PC-9 (cell line): ENCODE results near the gene MOCOS. TPM values are rescaled to one million over a fixed set of nuclear protein-coding genes. Genes with fewer than 3 reads are reported as not detected.

ENCODE experiments used
- Bru-seq: library from RNA; stranded (reverse); fragments of 400-500 nt; gene quantifications from one replicate; lab custom pipeline; 2021; lab: Mats Ljungman, UMichigan
- BruChase-seq, 2 experiments: library from RNA; stranded (reverse); fragments of 400-500 nt; gene quantifications; one replicate each; lab custom pipeline; 2021; lab: Mats Ljungman, UMichigan
- BruUV-seq: library from RNA; stranded (reverse); fragments of 400-500 nt; replicated peaks from 2 replicates; lab custom pipeline; 2021; lab: Mats Ljungman, UMichigan
- CTCF ChIA-PET: fragments of 300-600 bp; sonication (Branson Sonifier 250); formaldehyde crosslinking; loops from one replicate; lab custom pipeline; 2022; ENCODE audit warnings: antibody characterized with exemption; lab: Charles Lee
- POLR2A ChIA-PET: fragments of 300-600 bp; sonication (Branson Sonifier 250); formaldehyde crosslinking; loops from one replicate; lab custom pipeline; 2022; ENCODE audit warnings: antibody characterized with exemption; ENCODE audit not compliant: unreplicated experiment; lab: Charles Lee
- DNase-seq, 2 experiments: peaks; one replicate each; pipeline versions ENCODE4 v3.0.0 to v3.0.0-alpha.2; 2015 to 2022; ENCODE audit warnings: mixed read lengths in 1 of 2
- H2AFZ ChIP-seq: fragments of 200-600 bp; sonication (generic); 2 replicates; pipeline ENCODE4 v1.8.1; 2017; ENCODE audit warnings: antibody characterized with exemption
- H3F3A ChIP-seq: fragments of 200-600 bp; sonication (generic); 2 replicates; pipeline ENCODE4 v1.8.1; 2017; ENCODE audit warnings: antibody characterized with exemption, mild to moderate bottlenecking, low read depth; ENCODE audit not compliant: insufficient read depth
- H3K27ac ChIP-seq: fragments of 200-600 bp; sonication (generic); 2 replicates; pipeline ENCODE4 v1.6.1; 2016; ENCODE audit warnings: mixed run types
- H3K27me3 ChIP-seq: fragments of 200-600 bp; sonication (generic); 2 replicates; pipeline ENCODE4 v1.6.1; 2016; ENCODE audit warnings: low read depth, mixed run types; ENCODE audit not compliant: insufficient read depth
- H3K36me3 ChIP-seq: fragments of 200-600 bp; sonication (generic); 2 replicates; pipeline ENCODE4 v1.6.1; 2016; ENCODE audit warnings: low read depth, mixed run types
- H3K4me1 ChIP-seq: fragments of 200-600 bp; sonication (generic); replicated peaks from 2 replicates; pipeline ENCODE4 v1.6.1; 2016; ENCODE audit warnings: mixed run types; ENCODE audit not compliant: insufficient read depth
- H3K4me2 ChIP-seq: fragments of 200-600 bp; sonication (generic); 2 replicates; pipeline ENCODE4 v1.6.1; 2017; ENCODE audit warnings: mixed run types
- H3K4me3 ChIP-seq: fragments of 200-600 bp; sonication (generic); 2 replicates; pipeline ENCODE4 v1.6.1; 2016; ENCODE audit warnings: mixed run types
- H3K79me2 ChIP-seq: fragments of 200-600 bp; sonication (generic); 2 replicates; pipeline ENCODE4 v1.6.1; 2017; ENCODE audit warnings: low read depth, mixed run types
- H3K9me2 ChIP-seq: fragments of 200-600 bp; sonication (generic); 2 replicates; pipeline ENCODE4 v1.8.1; 2017; ENCODE audit warnings: mild to moderate bottlenecking; ENCODE audit not compliant: insufficient read depth
- H3K9me3 ChIP-seq: fragments of 200-600 bp; sonication (generic); 2 replicates; pipeline ENCODE4 v1.8.1; 2016; ENCODE audit warnings: low read depth; ENCODE audit not compliant: insufficient read depth
- H4K20me1 ChIP-seq: fragments of 200-600 bp; sonication (generic); 2 replicates; pipeline ENCODE4 v1.8.1; 2017; ENCODE audit not compliant: insufficient read depth
- EZH2 ChIP-seq: fragments of 200-600 bp; sonication (generic); IDR thresholded peaks from 2 replicates; pipeline ENCODE4 v1.8.0; 2017; ENCODE audit warnings: antibody characterized with exemption, low read depth
- intact Hi-C: fragments of 100-400 bp; cut with micrococcal nuclease; formaldehyde crosslinking; loops from one replicate; pipeline ENCODE4 v1.10.0; 2022; ENCODE audit not compliant: unreplicated experiment
- long read RNA-seq: library from polyadenylated mRNA; stranded (forward); transcript quantifications from one replicate; pipeline ENCODE4 v2.0.0, GENCODE V29; 2022
- total RNA-seq: library from RNA; stranded (reverse); gene quantifications from 2 replicates; pipeline ENCODE4 v1.2.3, GENCODE V29; 2021
- TF ChIP-seq, protein P1 (sequence below): fragments of 200-600 bp; sonication (generic); conservative IDR thresholded peaks from 2 replicates; pipeline ENCODE4 v1.6.1; 2017; ENCODE audit warnings: mixed run types, antibody characterized with exemption, mild to moderate bottlenecking, moderate library complexity

Gene MOCOS, protein sequence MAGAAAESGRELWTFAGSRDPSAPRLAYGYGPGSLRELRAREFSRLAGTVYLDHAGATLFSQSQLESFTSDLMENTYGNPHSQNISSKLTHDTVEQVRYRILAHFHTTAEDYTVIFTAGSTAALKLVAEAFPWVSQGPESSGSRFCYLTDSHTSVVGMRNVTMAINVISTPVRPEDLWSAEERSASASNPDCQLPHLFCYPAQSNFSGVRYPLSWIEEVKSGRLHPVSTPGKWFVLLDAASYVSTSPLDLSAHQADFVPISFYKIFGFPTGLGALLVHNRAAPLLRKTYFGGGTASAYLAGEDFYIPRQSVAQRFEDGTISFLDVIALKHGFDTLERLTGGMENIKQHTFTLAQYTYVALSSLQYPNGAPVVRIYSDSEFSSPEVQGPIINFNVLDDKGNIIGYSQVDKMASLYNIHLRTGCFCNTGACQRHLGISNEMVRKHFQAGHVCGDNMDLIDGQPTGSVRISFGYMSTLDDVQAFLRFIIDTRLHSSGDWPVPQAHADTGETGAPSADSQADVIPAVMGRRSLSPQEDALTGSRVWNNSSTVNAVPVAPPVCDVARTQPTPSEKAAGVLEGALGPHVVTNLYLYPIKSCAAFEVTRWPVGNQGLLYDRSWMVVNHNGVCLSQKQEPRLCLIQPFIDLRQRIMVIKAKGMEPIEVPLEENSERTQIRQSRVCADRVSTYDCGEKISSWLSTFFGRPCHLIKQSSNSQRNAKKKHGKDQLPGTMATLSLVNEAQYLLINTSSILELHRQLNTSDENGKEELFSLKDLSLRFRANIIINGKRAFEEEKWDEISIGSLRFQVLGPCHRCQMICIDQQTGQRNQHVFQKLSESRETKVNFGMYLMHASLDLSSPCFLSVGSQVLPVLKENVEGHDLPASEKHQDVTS
- total RNA-seq (22.7 and 30.4 TPM in 2 replicates), Bru-seq, nascent RNA (percentile 83 among the genes with signal in this experiment), BruChase-seq, experiment 1, labeled RNA remaining after a 2-hour chase (percentile 75 among the genes with signal in this experiment), BruChase-seq, experiment 2, labeled RNA remaining after a 6-hour chase (percentile 72 among the genes with signal in this experiment)
- long read RNA-seq, full-length matches to known transcripts = 26 of 49 reads
- long read RNA-seq, partial matches to known transcripts = 4 of 49 reads
- long read RNA-seq, other reads (novel, unspliced or antisense) = 19 of 49 reads

DNA sequence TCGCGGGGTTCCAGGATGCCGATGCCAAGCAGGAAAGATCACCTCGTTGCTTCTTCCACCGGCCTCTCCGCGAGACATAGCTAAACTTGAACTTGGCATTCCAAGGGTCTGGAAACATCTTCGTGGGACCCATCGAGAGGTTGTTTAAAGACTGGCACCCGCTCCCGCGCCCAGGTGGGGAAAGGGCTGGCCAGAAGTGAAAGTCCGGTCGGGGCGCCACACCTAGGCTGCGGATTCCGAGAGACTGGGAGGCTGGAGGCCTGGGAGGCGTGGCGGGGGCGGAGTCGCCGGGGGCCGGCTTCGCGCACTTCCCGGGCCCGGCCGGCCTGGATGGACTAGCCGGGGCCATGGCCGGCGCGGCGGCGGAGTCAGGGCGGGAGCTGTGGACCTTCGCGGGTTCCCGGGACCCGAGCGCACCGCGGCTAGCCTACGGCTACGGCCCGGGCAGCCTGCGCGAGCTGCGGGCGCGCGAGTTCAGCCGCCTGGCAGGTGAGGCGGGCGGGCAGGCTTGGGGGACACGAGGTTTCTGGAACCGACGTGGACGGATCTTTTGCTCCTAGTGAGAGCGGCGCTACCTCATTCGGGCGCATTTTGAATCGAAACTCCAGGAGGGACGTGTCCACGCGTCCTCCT is at the start of gene MOCOS:
TSS of gene MOCOS (plus strand) at position 305 of the 633 bp plus-strand sequence. CDS start at position 348, 43 bp downstream.
- peak; percentile 63 to 86 for DNase-seq
- Histone ChIP-seq H3K9me2 (no peaks in the 10 kb centered on the region), H3K4me2 (peak within 1 kb of the TSS; percentile 82), H4K20me1 (peaks cover 5% of the 10 kb centered on the region; the same call in 1 of the 2 replicates), H3K4me1 (peaks cover 21% of the 10 kb centered on the region), H3F3A (0 out of 2 replicates have a peak, but pooled peaks cover 3% of the 10 kb centered on the region), H3K4me3 (peak within 1 kb of the TSS; percentile 85), H3K36me3 (peaks cover 21% of the 10 kb centered on the region), H3K27ac (peak within 1 kb of the TSS; percentile 98), H3K79me2 (peaks cover 49% of the 10 kb centered on the region), H3K9me3 (no peaks in the 10 kb centered on the region), H3K27me3 (no peaks in the 10 kb centered on the region), H2AFZ (peak within 1 kb of the TSS; percentile 82)
- CTCF ChIA-PET = no interaction called here
- no TSS peak for BruUV-seq
- POLR2A ChIA-PET = no interaction called here
- TF ChIP-seq, protein P1, sequence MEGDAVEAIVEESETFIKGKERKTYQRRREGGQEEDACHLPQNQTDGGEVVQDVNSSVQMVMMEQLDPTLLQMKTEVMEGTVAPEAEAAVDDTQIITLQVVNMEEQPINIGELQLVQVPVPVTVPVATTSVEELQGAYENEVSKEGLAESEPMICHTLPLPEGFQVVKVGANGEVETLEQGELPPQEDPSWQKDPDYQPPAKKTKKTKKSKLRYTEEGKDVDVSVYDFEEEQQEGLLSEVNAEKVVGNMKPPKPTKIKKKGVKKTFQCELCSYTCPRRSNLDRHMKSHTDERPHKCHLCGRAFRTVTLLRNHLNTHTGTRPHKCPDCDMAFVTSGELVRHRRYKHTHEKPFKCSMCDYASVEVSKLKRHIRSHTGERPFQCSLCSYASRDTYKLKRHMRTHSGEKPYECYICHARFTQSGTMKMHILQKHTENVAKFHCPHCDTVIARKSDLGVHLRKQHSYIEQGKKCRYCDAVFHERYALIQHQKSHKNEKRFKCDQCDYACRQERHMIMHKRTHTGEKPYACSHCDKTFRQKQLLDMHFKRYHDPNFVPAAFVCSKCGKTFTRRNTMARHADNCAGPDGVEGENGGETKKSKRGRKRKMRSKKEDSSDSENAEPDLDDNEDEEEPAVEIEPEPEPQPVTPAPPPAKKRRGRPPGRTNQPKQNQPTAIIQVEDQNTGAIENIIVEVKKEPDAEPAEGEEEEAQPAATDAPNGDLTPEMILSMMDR = no peak
- intact Hi-C loops = no loop called here

DNA sequence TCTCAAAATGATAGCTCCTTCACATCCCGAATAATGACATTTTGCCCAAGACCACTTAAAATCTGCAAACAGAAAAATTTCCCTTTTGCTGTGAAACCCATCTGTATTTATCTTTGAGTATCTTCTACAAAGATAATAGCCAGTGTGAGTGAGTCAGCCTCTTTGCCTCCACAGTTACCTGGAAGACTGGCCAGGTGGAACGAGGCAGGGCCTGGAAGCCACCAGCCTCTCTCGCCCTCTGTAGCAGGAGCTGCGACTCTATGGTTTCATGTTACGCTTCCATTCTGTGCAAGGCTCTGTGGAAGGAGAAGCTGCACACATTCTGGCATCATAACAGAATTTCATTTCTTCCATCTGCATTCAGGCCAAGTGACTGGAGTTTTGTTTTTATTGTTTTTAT is 48.1 kb upstream of the MOCOS start:
- intact Hi-C loops = no loop called here
- H3K36me3 ChIP-seq = peaks cover 3% of the 10 kb centered on the region; the same call in 1 of the 2 replicates
- 0 out of 2 replicates have a peak, but pooled peaks cover 1% of the 10 kb centered on the region for H4K20me1 ChIP-seq
- H2AFZ ChIP-seq = no peak overlapping the region
- no peak overlapping the region for H3K27ac ChIP-seq
- DNase-seq = no peak
- no peaks in the 10 kb centered on the region for H3K27me3 ChIP-seq
- no peak overlapping the region for H3K4me3 ChIP-seq
- no peak overlapping the region for H3K4me2 ChIP-seq
- H3K9me3 ChIP-seq = no peaks in the 10 kb centered on the region
- no peaks in the 10 kb centered on the region for H3K9me2 ChIP-seq
- H3K4me1 ChIP-seq = no peaks in the 10 kb centered on the region
- no TSS peak for BruUV-seq
- no peaks in the 10 kb centered on the region for H3F3A ChIP-seq
- no peaks in the 10 kb centered on the region for H3K79me2 ChIP-seq
- ChIA-PET CTCF (no interaction called here), POLR2A (no interaction called here)
- TF ChIP-seq, protein P1 = no peak
- no peak for TF ChIP-seq EZH2
